Keratinocyte (primary cell): ENCODE data around the gene DST. TPM values are rescaled to one million over a fixed set of nuclear protein-coding genes. Genes with fewer than 3 reads are reported as not detected.

ENCODE experiments used
- DNase-seq: peaks from one replicate; pipeline ENCODE4 v3.0.0-alpha.2; 2011; ENCODE audit warnings: low read depth, missing footprints, low spot score
- FAIRE-seq: peaks from 2 replicates; lab custom pipeline; 2011; peaks lifted over from hg19 to GRCh38; lab: Jason Lieb, UNC
- H2AFZ ChIP-seq: 2 replicates; pipeline ENCODE4 v1.6.0; 2012; ENCODE audit warnings: low read length, control low read depth, inconsistent platforms; ENCODE audit not compliant: control insufficient read depth
- H3K27ac ChIP-seq: 2 replicates; pipeline ENCODE4 v1.5.1; 2011; ENCODE audit warnings: low read length; ENCODE audit not compliant: control insufficient read depth, insufficient read depth
- H3K27me3 ChIP-seq: 3 replicates; pipeline ENCODE4 v1.6.0; 2011; ENCODE audit warnings: low read length; ENCODE audit not compliant: control insufficient read depth, insufficient read depth; ENCODE audit errors: extremely low read depth
- H3K36me3 ChIP-seq, 2 experiments: 2 replicates in 1 of 2; 3 replicates in 1 of 2; pipeline ENCODE4 v1.5.1; 2011; ENCODE audit warnings: low read length in 2 of 2, mild to moderate bottlenecking in 1 of 2; ENCODE audit not compliant: control insufficient read depth in 2 of 2, insufficient read depth in 2 of 2; ENCODE audit errors: extremely low read depth in 1 of 2
- H3K4me1 ChIP-seq: 3 replicates; pipeline ENCODE4 v1.5.1; 2011; ENCODE audit warnings: low read length; ENCODE audit not compliant: control insufficient read depth, insufficient read depth; ENCODE audit errors: extremely low read depth
- H3K4me2 ChIP-seq: 3 replicates; pipeline ENCODE4 v1.6.0; 2011; ENCODE audit warnings: low read depth, low read length; ENCODE audit not compliant: control insufficient read depth, insufficient read depth; ENCODE audit errors: extremely low read depth
- H3K4me3 ChIP-seq, 3 experiments: fragments of 200-600 bp in 1 of 3; sonication (generic) in 1 of 3; 2 replicates in 2 of 3; 3 replicates in 1 of 3; pipeline ENCODE4 v1.5.1; 2011 to 2016; ENCODE audit warnings: low read length in 3 of 3, mild to moderate bottlenecking in 3 of 3, control low read depth in 2 of 3, inconsistent platforms in 1 of 3, low read depth in 1 of 3, mixed read lengths in 1 of 3, mixed run types in 1 of 3, moderate library complexity in 1 of 3; ENCODE audit not compliant: control insufficient read depth in 2 of 3, insufficient read depth in 2 of 3; ENCODE audit errors: extremely low read depth in 1 of 3
- H3K79me2 ChIP-seq: 2 replicates; pipeline ENCODE4 v1.6.0; 2012; ENCODE audit warnings: low read length; ENCODE audit not compliant: control insufficient read depth, insufficient read depth
- H3K9ac ChIP-seq: 3 replicates; pipeline ENCODE4 v1.6.0; 2011; ENCODE audit warnings: low read length; ENCODE audit not compliant: control insufficient read depth, insufficient read depth; ENCODE audit errors: extremely low read depth
- H3K9me1 ChIP-seq: 3 replicates; pipeline ENCODE4 v1.6.0; 2011; ENCODE audit warnings: low read length; ENCODE audit not compliant: control insufficient read depth, insufficient read depth; ENCODE audit errors: extremely low read depth
- H3K9me3 ChIP-seq: 2 replicates; pipeline ENCODE4 v1.5.1; 2012; ENCODE audit warnings: low read depth, low read length; ENCODE audit not compliant: control insufficient read depth
- H4K20me1 ChIP-seq: 3 replicates; pipeline ENCODE4 v1.6.0; 2011; ENCODE audit warnings: low read length; ENCODE audit not compliant: control insufficient read depth, insufficient read depth; ENCODE audit errors: extremely low read depth
- CTCF ChIP-seq, 3 experiments: IDR thresholded peaks in 1 of 3; conservative IDR thresholded peaks in 1 of 3; optimal IDR thresholded peaks in 1 of 3; 2 replicates in 2 of 3; 3 replicates in 1 of 3; pipeline versions ENCODE3 to v1.5.1; 2011; ENCODE audit warnings: low read length in 3 of 3, mild to moderate bottlenecking in 3 of 3, moderate library complexity in 2 of 3, control low read depth in 1 of 3, inconsistent platforms in 1 of 3; ENCODE audit not compliant: insufficient read depth in 2 of 3; ENCODE audit errors: extremely low read depth in 1 of 3
- EZH2 ChIP-seq: IDR thresholded peaks from one replicate; pipeline ENCODE4 v1.6.1; 2012; ENCODE audit warnings: inconsistent platforms, mild to moderate bottlenecking, low read length, moderate library complexity
- dilution Hi-C: fragments of 300-500 bp; cut with MboI; formaldehyde crosslinking; loops from one replicate; pipeline ENCODE4 v1.7.0; 2020; ENCODE audit warnings: low sequenced_read_pairs; ENCODE audit not compliant: extremely low pct_ligation_motif_present
- polyA plus RNA-seq, 5 experiments: library from polyadenylated mRNA; depleted of rRNA in 3 of 5; stranded (reverse) in 3 of 5; stranded (forward) in 1 of 5; unstranded in 1 of 5; fragments of >200 nt; gene quantifications; 1 replicate in 1 of 5; 2 replicates in 3 of 5; 3 replicates in 1 of 5; pipeline versions ENCODE4 v1.2.1 to v1.2.3, GENCODE V29; 2011 to 2012; ENCODE audit warnings: missing spikeins in 2 of 5, low read depth in 1 of 5, low replicate concordance in 1 of 5

Gene DST
- polyA plus RNA-seq, 1 donor (not counting 4 experiments of a cell fraction or from before 2014, with no cell fraction given): 455 TPM

- H3K27me3 ChIP-seq: no peaks in the 10 kb centered on the region
- H3K4me2 ChIP-seq: no peak overlapping the region
- no peak overlapping the region for H2AFZ ChIP-seq
- no peak for DNase-seq
- H3K9ac ChIP-seq: no peak overlapping the region
- TF ChIP-seq EZH2 (no peak), CTCF (optimal IDR thresholded peaks at IDR 0.05 in 1 of 3, IDR thresholded peaks at IDR 0.05 in 1 of 3, conservative IDR thresholded peaks at IDR 0.05 in 1 of 3; ENCODE audit: extremely low read depth in 1 of 3, insufficient read depth in 2 of 3, low read length in 3 of 3) (no peak)
- no peaks in the 10 kb centered on the region for H3K9me1 ChIP-seq
- H3K36me3 ChIP-seq: no peaks in the 10 kb centered on the region
- no peak overlapping the region for H3K4me3 ChIP-seq
- no peak overlapping the region for H3K27ac ChIP-seq
- H3K4me1 ChIP-seq: no peaks in the 10 kb centered on the region
- H3K9me3 ChIP-seq: no peaks in the 10 kb centered on the region
- dilution Hi-C loops: no loop called here
- H3K79me2 ChIP-seq: no peaks in the 10 kb centered on the region
- FAIRE-seq: no peak
- no peaks in the 10 kb centered on the region for H4K20me1 ChIP-seq
These were observed 226.4 kb downstream of the DST start for GRCh38 chr6:56416247-56416646.

GRCh38 chr6:56408976-56409375 lies 233.7 kb downstream of the DST start:
- Histone ChIP-seq H3K4me1 (no peaks in the 10 kb centered on the region), H3K9me1 (no peaks in the 10 kb centered on the region), H3K27me3 (no peaks in the 10 kb centered on the region), H3K4me2 (no peak overlapping the region), H4K20me1 (no peaks in the 10 kb centered on the region), H3K27ac (no peak overlapping the region), H3K4me3 (no peak overlapping the region), H3K9ac (no peak overlapping the region), H2AFZ (no peak overlapping the region), H3K9me3 (no peaks in the 10 kb centered on the region), H3K79me2 (no peaks in the 10 kb centered on the region), H3K36me3 (no peaks in the 10 kb centered on the region)
- dilution Hi-C loops: no loop called here
- FAIRE-seq: no peak
- no peak for DNase-seq
- TF ChIP-seq CTCF (optimal IDR thresholded peaks at IDR 0.05 in 1 of 3, IDR thresholded peaks at IDR 0.05 in 1 of 3, conservative IDR thresholded peaks at IDR 0.05 in 1 of 3; ENCODE audit: extremely low read depth in 1 of 3, insufficient read depth in 2 of 3, low read length in 3 of 3) (no peak), EZH2 (no peak)
